Muscle of arm (tissue), 14 donors: ENCODE measurements around the gene TEDC1. TPM values are rescaled to one million over a fixed set of nuclear protein-coding genes. Genes with fewer than 3 reads are reported as not detected.

Experiments
- DNase-seq: peaks from one replicate; pipeline ENCODE4 v3.0.0-alpha.2; 2013
- long read RNA-seq, 11 donors: transcript quantifications; one replicate each; lab custom pipeline, GENCODE V29; 2026
- polyA plus RNA-seq, 12 donors: library from polyadenylated mRNA; unstranded; fragments of 120-200 nt; gene quantifications; one replicate each; pipeline ENCODE4 v1.2.1, GENCODE V29; 2013; ENCODE audit not compliant: insufficient read length in 12 of 12

TEDC1 gene
- polyA plus RNA-seq: 1 to 10 TPM in 10 of 12 donors, not detected in 2; 2.2 to 7.1 (median 5.3) TPM
- long read RNA-seq, donor 1, full-length matches to known transcripts: 4 of 4 reads
- long read RNA-seq, donor 1, partial matches to known transcripts: 0 of 4 reads
- long read RNA-seq, donor 1, other reads (novel, unspliced or antisense): 0 of 4 reads
- long read RNA-seq, donor 2, partial matches to known transcripts: 0 of 1 reads
- long read RNA-seq, donor 2, other reads (novel, unspliced or antisense): 0 of 1 reads
- long read RNA-seq, donor 3: 0 reads
- long read RNA-seq, donor 4: 0 reads
- long read RNA-seq, donor 5, partial matches to known transcripts: 0 of 3 reads
- long read RNA-seq, donor 5, other reads (novel, unspliced or antisense): 0 of 3 reads
- long read RNA-seq, donor 6, partial matches to known transcripts: 0 of 1 reads
- long read RNA-seq, donor 6, other reads (novel, unspliced or antisense): 0 of 1 reads
- long read RNA-seq, donor 7: 0 reads
- long read RNA-seq, donor 8, partial matches to known transcripts: 0 of 1 reads
- long read RNA-seq, donor 8, other reads (novel, unspliced or antisense): 0 of 1 reads
- long read RNA-seq, donor 9, full-length matches to known transcripts: 2 of 2 reads
- long read RNA-seq, donor 9, partial matches to known transcripts: 0 of 2 reads
- long read RNA-seq, donor 9, other reads (novel, unspliced or antisense): 0 of 2 reads
- long read RNA-seq, donor 10, partial matches to known transcripts: 0 of 1 reads
- long read RNA-seq, donor 10, other reads (novel, unspliced or antisense): 0 of 1 reads
- long read RNA-seq, donor 11, partial matches to known transcripts: 0 of 4 reads
- long read RNA-seq, donor 11, other reads (novel, unspliced or antisense): 0 of 4 reads

- DNase-seq: peak; percentile 100
These were observed at the start of gene TEDC1 for GRCh38 chr14:105490572-105491365. Gene TEDC1 (plus strand): TSS chr14:105491246. CDS start chr14:105491376, 130 bp downstream.

- no peak for DNase-seq
These were observed 48.9 kb upstream of the TEDC1 start for GRCh38 chr14:105442125-105442524.

GRCh38 chr14:105442834-105443233, 48.2 kb upstream of the TEDC1 start:
- no peak for DNase-seq

- no peak for DNase-seq
These were observed 46.2 kb upstream of the TEDC1 start for GRCh38 chr14:105444859-105445258.

- no peak for DNase-seq
These were observed 45.8 kb upstream of the TEDC1 start for GRCh38 chr14:105445290-105445689.

- DNase-seq: no peak
These were observed 44.9 kb upstream of the TEDC1 start for GRCh38 chr14:105445901-105446845.

GRCh38 chr14:105446971-105447370, 44.1 kb upstream of the TEDC1 start:
- no peak for DNase-seq

GRCh38 chr14:105447651-105448640, 43.1 kb upstream of the TEDC1 start:
- DNase-seq: no peak

GRCh38 chr14:105448706-105449111, 42.3 kb upstream of the TEDC1 start:
- DNase-seq: peak; percentile 67

GRCh38 chr14:105449276-105450122, 41.5 kb upstream of the TEDC1 start:
- DNase-seq: no peak

GRCh38 chr14:105450123-105450505, 40.9 kb upstream of the TEDC1 start:
- DNase-seq: no peak

- no peak for DNase-seq
These were observed 40.0 kb upstream of the TEDC1 start for GRCh38 chr14:105450864-105451720.

- DNase-seq: no peak
These were observed 38.1 kb upstream of the TEDC1 start for GRCh38 chr14:105452963-105453362.

GRCh38 chr14:105453847-105454246, 37.2 kb upstream of the TEDC1 start:
- no peak for DNase-seq

GRCh38 chr14:105455086-105455640, 35.9 kb upstream of the TEDC1 start:
- no peak for DNase-seq

GRCh38 chr14:105455766-105456660, 35.0 kb upstream of the TEDC1 start:
- DNase-seq: no peak
